ENCODE data around the gene MAML3.
"Not testable (repeated sequence)": the region's sequence is repeated elsewhere in the genome, so short reads cannot be mapped to it uniquely, and the experiment has no call there.

Gene MAML3

DNA sequence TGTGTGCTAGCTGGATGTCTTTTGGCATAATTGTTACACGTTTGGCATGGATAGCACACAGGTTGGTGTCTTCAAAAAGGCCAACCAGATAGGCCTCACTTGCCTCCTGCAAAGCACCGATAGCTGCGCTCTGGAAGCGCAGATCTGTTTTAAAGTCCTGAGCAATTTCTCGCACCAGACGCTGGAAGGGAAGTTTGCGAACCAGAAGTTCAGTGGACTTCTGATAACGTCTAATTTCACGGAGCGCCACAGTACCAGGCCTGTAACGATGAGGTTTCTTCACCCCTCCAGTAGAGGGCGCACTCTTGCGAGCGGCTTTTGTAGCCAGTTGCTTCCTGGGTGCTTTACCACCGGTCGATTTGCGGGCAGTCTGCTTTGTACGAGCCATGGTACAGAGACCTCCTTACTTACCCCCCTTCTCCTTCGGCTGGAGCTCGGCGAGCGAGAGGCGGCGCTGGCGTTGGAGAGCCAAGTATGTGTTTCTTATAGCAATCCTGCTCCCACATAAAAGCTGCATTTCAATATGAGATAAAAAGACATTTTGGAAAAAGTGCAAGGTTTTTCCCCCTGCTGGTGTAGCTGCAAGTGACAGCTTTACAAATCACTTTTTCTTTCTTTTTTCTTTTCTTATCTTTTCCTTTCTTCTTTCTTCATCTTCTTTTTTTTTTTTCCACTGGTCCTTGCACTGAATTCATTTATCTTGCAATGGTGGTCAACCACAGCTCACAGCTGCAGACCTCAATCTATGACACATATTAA lies 455.6 kb downstream of the MAML3 start:
- DNase-seq: not testable (repeated sequence)

DNA sequence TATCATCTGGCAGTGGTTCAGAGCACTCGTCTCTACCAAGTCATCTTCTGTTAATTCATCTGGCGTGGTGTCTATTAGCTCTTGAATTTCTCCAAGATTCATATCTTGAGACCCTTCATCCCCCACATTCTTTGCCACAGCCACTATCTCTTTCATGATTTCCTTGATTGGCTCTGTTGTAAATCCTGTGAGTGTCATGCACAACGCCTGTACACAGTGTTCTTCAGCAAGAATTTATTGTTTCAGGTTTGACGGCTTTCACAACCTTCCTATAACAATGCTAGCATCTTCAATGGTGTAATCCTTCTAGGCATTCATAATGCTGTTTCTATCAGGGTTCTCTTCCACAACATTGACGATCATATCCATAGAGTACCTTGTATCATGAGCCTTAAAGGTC lies 457.5 kb downstream of the MAML3 start:
- no peak for DNase-seq

DNA sequence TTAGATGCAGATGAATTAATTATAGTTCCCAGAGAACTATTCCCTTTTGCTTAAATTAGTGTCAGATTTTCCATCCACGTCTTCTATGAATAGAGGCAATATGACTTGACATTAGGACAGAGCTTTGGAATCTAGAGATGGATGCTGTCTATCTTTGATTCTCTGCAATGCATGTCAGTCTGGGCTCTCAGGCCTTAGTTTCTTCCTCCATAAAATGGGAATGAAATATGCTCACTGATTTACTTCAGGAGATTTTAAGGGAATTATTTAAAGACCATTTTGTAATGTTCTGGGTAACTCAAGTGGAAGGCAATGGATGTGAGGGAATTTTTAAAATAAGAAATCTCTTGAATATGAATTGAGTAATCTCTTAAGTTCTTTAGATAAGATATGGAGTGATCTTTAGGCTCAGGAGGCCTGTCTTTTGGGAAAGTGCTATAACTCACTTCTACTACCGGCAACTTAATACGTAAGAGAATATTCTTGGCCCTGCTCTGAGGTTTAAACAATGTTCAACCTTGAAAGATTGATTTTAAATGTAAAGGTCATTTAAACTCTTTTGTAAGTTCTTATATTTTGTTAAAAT lies 459.4 kb downstream of the MAML3 start:
- no peak for DNase-seq

DNA sequence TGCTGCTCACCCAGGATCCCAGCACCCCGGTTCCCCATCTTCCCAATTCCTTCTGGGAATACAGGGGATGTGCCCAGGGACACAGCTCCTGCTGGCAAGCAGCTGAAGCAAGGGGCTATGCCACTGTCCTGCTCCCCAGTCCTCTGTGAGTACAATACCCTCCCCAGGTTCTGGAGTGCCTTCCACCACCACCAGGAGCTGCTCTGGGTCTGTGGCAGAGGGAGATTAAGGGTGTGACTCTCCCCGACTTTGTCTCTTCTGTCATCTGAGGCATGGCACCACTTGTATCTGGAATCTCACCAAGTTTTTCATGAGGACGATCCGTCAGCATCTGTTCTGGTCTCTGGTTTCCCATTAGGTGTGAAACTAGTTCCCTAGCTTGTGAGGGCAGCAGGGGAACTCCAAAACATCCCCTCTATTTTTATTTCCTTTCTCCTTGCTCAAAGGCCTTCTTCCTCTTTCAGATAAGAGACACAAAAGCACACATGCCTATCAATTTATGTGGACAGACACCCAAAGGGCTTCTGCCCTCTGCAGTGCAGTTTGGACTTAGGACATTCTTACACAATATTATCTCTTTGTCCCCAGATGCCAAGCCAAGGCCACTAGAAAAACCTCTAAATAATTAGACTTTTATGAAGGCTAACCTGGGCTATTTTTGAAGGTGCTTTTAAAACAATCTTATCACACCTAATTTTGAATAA lies 461.5 kb downstream of the MAML3 start:
- DNase-seq: no peak

DNA sequence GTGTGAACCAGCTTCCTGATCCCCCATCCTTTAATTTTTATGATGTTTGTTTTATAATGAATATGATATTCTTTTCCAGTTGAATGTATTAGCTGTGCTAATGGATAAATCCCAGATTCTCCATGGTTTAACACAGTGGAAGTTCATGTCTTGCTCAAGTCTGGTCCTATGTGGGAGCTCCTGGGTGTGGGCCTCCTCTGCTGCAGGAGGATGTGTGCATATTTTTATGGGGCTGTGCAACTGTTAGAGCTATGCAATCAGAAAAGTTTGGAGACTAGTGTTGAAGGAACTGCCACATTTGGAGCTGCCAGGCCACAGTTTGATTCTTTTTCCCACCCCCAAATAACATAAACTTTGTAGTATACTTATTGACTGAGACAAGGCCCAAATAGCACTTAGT lies 463.6 kb downstream of the MAML3 start:
- DNase-seq: no peak

DNA sequence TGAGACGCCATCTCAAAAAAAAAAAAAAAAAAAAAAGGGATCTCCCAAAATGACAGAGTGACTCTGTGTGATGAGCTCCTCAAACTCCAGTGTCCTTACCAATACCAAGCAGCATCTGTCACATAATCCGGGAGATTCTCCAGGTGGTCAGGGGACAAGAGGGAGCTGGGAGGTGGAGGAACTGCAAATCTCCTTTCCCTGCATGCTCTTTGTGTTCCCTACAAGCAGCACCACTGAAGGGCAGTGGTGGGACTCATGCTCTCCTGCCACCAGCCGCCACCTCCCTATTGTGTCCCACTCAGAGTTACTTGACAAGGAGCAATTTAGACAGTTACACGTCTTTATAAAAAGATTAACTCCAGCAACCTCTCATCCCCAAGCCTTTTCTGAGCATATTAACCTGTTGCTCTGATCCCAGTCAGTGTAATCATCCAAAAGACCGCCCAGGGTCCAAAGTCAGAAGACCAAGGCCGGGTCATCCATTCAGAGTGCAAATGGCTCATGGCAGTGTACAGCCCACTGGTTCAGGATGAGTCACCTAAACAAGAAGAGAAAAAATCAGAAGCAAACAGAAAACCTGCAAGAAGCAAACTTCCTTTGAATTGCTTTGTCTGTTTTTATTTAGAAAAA lies 464.8 kb downstream of the MAML3 start:
- no peak for DNase-seq

DNA sequence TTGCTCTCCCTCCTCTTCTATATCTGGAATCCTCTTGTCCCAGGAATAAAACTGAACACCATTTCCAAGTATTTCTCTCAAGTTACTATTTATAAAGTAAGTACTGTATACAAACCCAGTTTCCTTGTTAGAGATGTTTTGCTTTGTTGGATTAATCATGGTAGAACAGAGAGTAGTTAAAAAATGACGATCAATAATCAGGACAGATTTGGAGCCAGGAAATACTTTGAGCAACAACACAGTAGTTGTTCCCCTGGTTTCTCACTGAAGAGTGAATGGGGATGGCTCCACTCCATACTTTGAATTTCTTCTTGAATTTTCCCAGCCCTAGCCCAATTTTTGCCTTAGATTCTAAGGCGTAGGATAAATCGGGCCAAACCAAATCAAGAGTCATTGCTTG lies 467.0 kb downstream of the MAML3 start:
- no peak for DNase-seq

DNA sequence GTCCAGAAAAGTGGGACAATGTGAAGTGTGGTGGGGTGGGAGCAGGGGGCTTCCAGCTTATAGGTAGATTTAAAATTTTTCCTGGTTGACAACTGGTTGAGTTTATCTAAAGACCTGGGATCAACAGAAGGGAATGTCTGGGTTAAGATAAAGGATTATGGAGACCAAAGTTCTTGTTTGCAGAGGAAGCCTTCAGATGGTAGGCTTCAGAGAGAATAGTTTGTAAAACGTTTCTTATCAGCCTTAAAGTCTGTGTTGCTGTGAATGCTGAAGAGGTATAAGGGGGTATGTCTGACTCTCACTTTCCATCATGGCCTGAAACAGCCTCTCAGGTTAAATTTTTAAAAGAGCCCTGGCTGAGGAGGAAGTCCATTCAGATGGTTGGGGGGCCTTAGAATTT lies 467.9 kb downstream of the MAML3 start:
- DNase-seq: no peak

DNA sequence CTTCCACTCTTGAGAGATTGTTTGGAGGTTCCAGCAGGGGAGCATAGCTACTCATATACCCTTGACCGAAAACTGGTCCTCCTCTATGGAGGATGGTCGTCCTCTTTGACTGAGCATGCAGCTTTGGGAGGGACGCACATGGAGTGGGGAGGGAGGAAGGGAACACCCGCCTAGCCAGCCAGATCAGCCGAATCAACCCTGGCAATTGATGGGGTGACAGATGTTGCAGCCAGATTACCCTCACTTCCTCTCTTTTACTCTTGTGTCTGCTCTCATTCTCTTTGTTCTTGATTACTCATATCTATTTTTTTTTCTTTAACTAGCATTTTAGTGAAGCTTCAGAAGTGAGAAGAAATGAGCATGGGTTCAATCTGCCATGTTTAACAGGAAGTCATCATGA lies 468.8 kb downstream of the MAML3 start:
- DNase-seq: no peak

DNA sequence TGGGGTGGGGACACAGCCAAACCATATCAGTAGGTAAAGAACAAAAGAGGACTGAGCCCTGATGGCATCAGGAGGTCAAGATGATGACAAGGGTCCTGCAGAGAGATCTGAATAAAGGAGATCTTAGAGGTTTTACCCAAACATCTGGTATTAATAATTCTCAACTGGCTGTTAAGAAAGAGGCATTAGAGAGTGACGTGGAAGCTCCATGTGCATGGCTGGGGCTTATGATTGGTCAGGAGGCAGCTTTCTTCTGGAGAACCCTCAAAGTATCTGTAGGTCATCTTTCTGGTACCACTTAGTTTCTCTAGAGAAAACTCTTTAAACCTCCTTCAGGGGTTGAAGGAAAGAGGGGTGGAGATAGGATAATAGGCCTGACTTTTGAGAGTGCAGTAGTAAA lies 469.6 kb downstream of the MAML3 start:
- DNase-seq: no peak

DNA sequence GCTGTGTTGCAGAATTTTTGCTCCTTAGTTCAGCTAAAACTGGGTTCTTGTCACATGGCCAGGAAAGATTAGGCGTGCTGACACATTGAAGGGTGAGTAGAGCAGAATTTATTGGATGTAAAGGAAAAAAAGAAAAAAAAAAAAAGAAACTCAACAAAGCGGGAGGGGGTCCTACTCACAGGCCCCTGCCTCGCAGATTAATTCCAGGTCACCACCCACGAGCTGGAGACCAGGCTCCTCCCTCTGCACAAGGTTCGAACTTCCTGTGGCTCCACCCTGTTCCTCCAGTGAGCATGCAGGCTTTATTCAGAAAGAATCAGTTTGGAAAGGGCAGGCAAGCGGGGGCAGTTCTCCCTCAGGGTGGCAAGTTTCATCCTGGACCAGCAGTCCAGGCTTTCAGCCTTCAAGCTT lies 471.2 kb downstream of the MAML3 start:
- DNase-seq: no peak

DNA sequence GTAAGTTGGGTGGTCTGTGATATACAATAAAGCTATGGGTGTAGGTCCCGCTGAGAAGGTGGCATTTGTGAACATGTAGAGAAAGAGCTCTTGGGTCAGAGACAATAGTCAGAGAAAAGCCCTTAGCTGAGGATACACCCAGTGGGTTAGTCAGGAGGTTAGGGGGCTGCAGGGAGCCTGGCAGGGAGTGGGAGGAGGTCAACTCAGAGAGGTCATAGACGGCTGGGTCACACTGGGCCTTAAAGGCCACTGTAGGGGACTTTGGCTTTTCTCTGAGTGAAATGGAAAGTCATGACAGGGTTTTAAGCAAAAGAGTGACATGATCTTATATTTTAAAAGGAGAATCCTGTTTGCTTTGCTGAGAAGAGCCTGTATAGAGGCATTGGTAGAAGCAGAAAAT lies 471.7 kb downstream of the MAML3 start:
- no peak for DNase-seq

DNA sequence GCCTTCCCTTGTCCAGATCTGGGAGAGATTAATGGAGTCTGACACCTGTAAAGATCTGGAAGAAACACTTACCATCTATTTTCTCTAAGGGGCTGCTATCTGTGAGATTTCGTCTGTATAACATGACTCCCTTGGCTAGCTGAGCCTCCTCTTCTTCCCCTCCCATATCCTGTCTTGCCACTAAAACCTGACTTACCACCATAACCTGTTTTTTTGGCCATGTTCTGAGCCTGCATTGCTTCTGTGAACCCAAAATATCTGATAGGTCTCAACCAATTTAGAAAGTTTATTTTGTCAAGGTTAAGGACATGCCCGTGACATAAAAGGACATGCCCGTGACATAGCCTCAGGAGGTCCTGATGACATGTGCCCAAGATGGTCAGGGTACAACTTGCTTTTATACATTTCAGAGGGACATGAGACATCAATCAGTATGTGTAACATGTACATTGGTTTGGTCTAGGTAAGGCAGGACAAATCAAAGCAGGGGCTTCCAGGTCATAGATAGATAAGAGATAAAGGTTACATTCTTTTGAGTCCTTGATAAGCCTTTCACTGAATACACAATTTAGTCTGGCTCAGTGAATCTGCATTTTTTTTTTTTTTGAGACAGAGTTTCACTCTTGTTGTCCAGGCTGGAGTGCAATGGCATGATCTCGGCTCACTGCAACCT lies 476.9 kb downstream of the MAML3 start:
- no peak for DNase-seq

DNA sequence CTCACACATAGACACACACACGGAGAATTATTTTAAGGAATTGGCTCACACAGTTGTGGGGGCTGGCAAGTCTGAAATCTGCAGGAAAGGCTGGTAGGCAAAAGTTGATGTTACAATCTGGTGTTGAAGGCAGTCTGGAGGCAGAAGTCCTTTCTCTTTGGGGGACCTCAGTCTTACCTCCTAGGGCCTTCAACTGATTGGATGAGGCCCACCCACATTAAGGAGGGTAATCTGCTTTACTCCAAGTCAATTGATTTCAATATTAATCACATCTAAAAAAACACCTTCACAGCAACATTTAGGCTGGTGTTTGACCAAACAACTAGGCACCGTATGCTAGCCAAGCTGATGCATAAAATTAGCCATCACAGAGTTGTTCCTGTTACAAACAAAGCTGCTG lies 477.6 kb downstream of the MAML3 start:
- DNase-seq: no peak

DNA sequence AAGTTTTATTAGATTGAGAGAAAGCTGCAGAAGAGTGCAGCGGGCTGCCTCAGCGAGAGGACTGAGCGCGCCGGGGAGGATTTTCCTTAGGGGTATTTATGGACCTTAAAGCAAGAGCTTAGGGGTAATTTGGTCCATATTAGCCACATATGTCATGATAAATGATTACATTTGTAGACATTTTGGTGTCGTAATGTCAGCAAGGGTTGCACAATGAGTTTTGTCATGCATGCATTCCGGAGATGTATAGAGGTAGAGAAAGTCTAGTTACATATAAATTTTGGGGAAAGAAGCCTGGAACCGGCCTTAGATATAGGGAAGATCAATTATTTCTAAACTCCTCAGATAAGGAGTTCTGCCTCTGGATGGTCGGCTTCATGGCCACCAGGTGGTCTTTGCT lies 478.3 kb downstream of the MAML3 start:
- no peak for DNase-seq

DNA sequence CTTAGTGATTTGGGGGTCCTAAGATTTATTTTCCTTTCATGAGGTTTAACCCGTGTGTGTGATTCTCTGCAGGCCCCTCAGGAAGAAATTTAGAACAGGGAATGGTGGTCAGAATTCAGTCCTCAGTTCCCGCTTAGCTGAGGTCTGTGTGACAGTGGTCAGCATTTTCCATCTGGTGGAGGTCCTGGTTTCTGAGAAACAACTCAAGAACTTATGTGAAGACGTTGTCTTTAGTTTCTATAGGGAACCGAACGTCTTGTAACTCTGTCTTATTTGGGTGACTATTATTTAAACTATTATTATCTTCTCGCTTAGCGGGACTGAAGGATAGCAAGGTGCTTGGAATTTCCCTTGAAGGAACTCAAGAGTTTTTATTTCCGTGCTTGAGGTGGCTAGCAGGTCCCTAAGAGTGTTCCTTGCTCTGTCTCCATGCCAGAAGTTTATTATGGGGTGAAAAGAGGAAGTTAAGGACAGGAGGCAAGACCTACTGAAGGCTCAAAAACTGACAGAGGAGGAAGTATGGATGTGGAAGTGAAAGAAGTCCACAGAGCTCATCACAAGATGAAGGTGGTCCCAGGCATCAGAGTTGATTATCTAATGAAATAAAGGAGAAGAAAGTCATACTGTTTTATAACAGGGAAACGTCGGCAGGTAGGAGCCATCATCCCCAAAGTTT lies 479.0 kb downstream of the MAML3 start:
- DNase-seq: no peak

DNA sequence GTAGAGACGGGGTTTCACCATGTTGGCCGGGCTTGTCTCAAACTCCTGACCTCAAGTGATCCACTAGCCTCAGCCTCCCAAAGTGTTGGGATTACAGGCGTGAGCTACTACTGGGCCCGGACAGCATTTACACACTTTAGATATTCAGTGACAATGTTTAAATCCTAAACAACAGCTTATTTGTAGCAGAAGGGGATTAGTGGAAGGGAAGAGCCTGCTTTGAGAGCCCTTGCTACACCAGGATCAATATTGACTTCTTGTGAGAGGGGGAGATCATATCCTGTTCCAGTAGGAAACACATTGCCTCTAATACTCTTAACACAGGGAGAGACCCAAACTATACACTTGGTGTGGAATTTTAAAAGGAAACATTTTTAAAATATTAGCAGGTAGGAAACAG lies 481.3 kb downstream of the MAML3 start:
- DNase-seq: no peak

DNA sequence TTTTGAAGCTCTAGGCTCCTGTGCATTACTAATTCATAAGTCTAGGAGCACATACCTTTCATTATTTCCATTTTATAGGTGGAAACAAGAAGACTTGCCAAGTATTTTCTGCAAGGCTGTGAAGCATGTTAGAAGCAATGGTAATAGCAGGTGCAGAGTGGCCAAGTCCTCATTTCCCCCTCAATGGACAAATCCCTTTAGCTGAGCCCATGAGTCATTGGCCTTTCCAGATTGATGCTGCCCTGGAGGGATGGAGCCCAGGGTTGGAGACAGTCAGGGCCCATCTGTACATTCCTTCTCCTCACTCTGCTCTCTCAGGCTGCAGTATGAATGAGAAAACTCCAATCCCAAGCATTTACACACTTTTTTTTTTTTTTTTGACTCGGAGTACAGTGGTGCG lies 481.8 kb downstream of the MAML3 start:
- no peak for DNase-seq

DNA sequence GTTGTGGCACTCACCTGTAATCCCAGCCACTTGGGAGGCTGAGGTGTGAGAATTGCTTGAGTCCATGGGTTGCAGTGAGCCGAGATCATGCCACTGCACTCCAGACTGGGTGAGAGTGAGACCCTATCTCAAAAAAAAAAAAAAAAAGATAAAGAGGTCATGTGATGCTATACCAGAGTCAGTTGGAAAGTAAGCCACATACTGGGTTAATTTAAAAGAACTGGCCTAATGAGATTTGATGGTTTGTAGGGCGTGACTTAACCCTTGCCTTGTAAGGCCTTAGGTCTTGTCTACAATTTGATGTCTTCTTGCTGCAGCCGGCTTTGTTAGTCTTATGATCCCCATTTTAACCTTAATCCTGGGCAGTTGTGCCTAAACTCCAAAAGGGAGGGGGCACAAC lies 483.2 kb downstream of the MAML3 start:
- DNase-seq: no peak

DNA sequence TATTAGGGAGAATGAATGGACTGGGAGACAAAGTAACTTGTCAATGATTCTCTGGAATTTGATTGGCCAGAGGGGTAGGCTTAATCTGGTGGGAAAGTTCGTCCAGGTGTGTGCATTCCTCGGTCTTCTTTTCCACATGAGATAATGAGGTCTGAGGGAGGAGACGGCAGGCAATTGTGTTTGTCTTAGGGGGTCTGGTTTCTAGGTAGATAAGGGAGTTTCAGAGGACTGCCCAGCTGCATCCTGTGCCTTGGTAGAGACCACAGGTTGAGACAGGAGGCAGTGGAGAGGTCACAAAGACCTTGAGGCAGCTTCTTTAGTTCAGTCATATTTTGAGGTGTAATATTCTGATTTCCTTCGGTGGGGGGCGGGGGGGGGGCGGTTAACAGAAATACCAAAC lies 484.1 kb downstream of the MAML3 start:
- DNase-seq: no peak

DNA sequence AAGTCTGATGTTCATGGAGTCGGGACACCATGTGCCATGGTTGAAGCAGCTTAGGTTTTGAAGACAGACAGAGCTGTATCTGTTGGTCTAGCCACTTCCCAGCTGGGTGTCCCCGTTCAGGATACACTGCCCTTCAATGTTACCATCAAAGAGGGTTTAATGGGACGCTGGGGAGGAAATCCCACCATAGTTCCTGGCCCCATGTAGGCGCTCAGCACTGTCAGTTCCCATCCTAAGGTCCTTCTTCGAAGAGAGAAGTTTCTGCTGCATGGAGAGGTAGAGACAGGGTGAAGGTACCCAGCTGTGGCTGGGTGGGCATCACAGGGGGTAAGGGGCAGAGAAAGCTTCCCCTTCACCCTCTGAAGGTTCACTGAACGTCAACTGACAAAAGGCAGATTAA lies 484.6 kb downstream of the MAML3 start:
- DNase-seq: no peak

DNA sequence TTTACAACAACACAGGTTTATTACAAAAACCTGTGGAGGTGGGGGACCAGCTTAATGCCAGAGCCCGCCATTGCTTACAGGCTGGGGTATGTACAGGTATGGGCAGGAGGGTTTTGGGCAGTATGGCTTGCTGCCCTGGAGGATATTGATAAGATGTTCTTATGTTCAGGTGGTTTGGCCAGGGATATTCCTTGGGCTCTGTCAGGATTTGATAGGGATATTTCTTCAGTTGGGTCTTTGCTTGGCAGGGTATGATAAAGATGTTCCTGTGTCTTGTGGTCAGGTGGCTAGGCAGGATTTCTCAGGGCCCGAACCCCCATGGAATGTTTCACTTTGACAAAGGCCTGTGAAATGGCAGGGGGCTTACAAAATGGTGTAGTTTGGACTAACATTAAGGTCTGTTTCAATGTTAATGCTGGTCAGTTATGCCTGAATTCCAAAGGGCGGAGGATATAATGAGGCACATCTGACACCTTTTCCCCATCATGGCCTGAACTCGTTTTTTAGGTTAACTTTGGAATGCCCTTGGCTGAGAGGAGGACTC lies 485.3 kb downstream of the MAML3 start:
- DNase-seq: no peak

DNA sequence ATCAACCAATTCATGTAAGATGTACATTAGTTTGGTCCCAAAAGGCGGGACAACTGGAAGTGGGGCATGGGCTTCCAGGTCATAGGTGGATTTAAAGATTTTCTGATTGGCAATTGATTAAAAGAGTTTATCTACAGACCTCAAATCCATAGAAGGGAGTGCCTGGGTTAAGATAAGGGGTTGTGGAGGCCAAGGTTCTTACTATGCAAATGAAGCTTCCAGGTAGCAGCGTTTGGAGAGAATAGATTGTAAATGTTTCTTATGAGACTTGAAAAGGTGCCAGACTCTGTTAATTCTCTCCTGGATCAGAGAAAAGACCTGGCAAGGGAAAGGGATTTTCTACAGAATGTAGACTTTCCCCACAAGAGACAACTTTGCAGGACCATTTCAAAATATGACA lies 485.9 kb downstream of the MAML3 start:
- DNase-seq: no peak
